ENCODE measurements around the gene TMEM60.

The TMEM60 gene

GRCh38 chr7:77786018-77786417 is 12.2 kb downstream of the TMEM60 start:
- TF ChIP-seq, protein P1, sequence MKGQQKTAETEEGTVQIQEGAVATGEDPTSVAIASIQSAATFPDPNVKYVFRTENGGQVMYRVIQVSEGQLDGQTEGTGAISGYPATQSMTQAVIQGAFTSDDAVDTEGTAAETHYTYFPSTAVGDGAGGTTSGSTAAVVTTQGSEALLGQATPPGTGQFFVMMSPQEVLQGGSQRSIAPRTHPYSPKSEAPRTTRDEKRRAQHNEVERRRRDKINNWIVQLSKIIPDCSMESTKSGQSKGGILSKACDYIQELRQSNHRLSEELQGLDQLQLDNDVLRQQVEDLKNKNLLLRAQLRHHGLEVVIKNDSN (IDR thresholded peaks at IDR 0.05), result no peak

GRCh38 chr7:77783545-77783944 is 14.7 kb downstream of the TMEM60 start:
- no peak for TF ChIP-seq CREB1 (IDR thresholded peaks at IDR 0.05; ENCODE audit: low read depth)
- no peak for TF ChIP-seq RAD21 (IDR thresholded peaks at IDR 0.05; ENCODE audit: low read depth)
- TF ChIP-seq FOXM1 (IDR thresholded peaks at IDR 0.05; ENCODE audit: borderline replicate concordance, low read depth), result no peak
- no peak for TF ChIP-seq NFIC (IDR thresholded peaks at IDR 0.05)
- TF ChIP-seq TAF1 (IDR thresholded peaks at IDR 0.05; ENCODE audit: low read depth), result no peak
- TF ChIP-seq TEAD4 (IDR thresholded peaks at IDR 0.05), result no peak
- TF ChIP-seq, protein P1 (IDR thresholded peaks at IDR 0.05), result no peak
- no peak for TF ChIP-seq YY1 (IDR thresholded peaks at IDR 0.05; ENCODE audit: low read depth)
- no peak for TF ChIP-seq CEBPB (IDR thresholded peaks at IDR 0.05)
- TF ChIP-seq ZBTB7A (IDR thresholded peaks at IDR 0.05; ENCODE audit: low read depth), result no peak
- TF ChIP-seq EGR1 (IDR thresholded peaks at IDR 0.05), result no peak
- TF ChIP-seq REST (IDR thresholded peaks at IDR 0.05; ENCODE audit: low read depth), result no peak
- TF ChIP-seq TCF12 (IDR thresholded peaks at IDR 0.05; ENCODE audit: low read depth), result no peak
- TF ChIP-seq, protein P2, sequence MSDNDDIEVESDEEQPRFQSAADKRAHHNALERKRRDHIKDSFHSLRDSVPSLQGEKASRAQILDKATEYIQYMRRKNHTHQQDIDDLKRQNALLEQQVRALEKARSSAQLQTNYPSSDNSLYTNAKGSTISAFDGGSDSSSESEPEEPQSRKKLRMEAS (IDR thresholded peaks at IDR 0.05), result no peak

DNA sequence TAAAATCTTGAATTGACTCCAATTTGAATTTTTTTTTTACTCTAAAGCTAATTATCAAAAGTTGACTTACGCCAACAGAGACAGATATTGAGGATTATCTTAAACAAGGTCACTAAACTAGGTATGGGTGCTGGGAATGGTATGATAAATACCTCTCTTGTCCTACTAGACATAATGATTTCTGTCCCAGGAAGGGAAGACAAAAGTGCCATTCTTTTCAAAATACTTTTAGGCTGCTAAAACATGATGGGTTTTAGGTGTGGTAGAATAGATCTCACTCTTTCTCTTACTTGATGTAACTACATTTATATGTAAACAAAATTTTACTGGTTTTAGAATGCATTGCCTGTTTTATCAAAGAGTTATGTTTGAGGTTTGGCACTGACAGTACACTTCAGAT is 15.1 kb downstream of the TMEM60 start:
- TF ChIP-seq, protein P1 (IDR thresholded peaks at IDR 0.05), result no peak

DNA sequence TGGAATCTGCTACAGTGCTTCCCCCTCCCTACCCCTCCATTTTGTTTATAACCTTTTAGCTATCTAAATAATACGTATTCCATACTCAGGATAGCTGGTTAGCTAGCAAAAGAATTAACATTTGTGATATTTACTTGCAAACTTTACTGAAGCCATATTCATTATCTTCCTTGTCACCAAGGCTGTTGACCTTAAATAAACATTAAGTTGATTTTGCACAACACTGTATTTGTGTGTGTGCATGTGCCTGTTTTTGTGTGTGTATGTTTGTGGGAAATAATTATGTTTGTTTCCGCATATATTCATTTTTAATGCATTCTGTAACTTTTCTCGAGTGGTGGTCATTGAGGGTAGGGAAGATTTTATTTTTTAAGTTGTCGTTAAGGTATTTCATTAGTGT is 15.9 kb downstream of the TMEM60 start:
- TF ChIP-seq RAD21 (IDR thresholded peaks at IDR 0.05; ENCODE audit: low read depth), result no peak
- TF ChIP-seq NFIC (IDR thresholded peaks at IDR 0.05), result no peak
- TF ChIP-seq, protein P1 (IDR thresholded peaks at IDR 0.05), result no peak
- TF ChIP-seq EP300 (IDR thresholded peaks at IDR 0.05; ENCODE audit: borderline replicate concordance), result no peak
- TF ChIP-seq, protein P2 (IDR thresholded peaks at IDR 0.05), result no peak
- TF ChIP-seq YY1 (IDR thresholded peaks at IDR 0.05; ENCODE audit: low read depth), result no peak
- no peak for TF ChIP-seq REST (IDR thresholded peaks at IDR 0.05; ENCODE audit: low read depth)
- TF ChIP-seq TAF1 (IDR thresholded peaks at IDR 0.05; ENCODE audit: low read depth), result no peak
- TF ChIP-seq EGR1 (IDR thresholded peaks at IDR 0.05), result no peak
- no peak for TF ChIP-seq ZBTB7A (IDR thresholded peaks at IDR 0.05; ENCODE audit: low read depth)
- no peak for TF ChIP-seq FOXM1 (IDR thresholded peaks at IDR 0.05; ENCODE audit: borderline replicate concordance, low read depth)

DNA sequence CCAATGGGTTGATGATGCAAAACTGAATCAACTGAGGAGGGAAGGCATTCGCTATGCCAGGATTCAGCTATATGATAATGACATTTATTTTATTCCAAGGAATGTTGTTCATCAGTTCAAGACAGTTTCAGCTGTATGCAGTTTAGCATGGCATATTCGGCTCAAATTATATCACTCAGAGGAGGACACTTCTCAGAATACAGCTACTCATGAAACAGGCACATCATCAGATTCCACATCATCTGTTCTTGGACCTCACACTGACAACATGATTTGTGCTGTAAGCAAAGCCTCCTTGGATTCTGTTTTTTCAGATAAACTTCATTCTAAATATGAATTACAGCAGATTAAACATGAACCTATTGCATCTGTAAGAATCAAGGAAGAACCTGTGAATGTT is 19.7 kb downstream of the TMEM60 start:
- TF ChIP-seq CREB1 (IDR thresholded peaks at IDR 0.05; ENCODE audit: low read depth) (no peak), TEAD4 (IDR thresholded peaks at IDR 0.05) (no peak), ZBTB7A (IDR thresholded peaks at IDR 0.05; ENCODE audit: low read depth) (no peak), RAD21 (IDR thresholded peaks at IDR 0.05; ENCODE audit: low read depth) (no peak), REST (IDR thresholded peaks at IDR 0.05; ENCODE audit: low read depth) (no peak)
- TF ChIP-seq, protein P2 (IDR thresholded peaks at IDR 0.05), result no peak
- TF ChIP-seq, protein P1 (IDR thresholded peaks at IDR 0.05), result no peak
